GM18498 (cell line): Measurements from ENCODE around the gene TNFAIP8.

ENCODE experiments used
- ATAC-seq: cut with Tn5 transposase; IDR thresholded peaks from one replicate; pipeline ENCODE4 v1.9.1; 2021; ENCODE audit warnings: mild to moderate bottlenecking, moderate library complexity; ENCODE audit not compliant: unreplicated experiment

The TNFAIP8 gene

GRCh38 chr5:119345861-119346260 is 10.0 kb upstream of the TNFAIP8 start:
- ATAC-seq: no peak

GRCh38 chr5:119346394-119346793 is 9.4 kb upstream of the TNFAIP8 start:
- no peak for ATAC-seq

GRCh38 chr5:119347574-119347973 is 8.2 kb upstream of the TNFAIP8 start:
- no peak for ATAC-seq

GRCh38 chr5:119347991-119348390 is 7.8 kb upstream of the TNFAIP8 start:
- ATAC-seq: no peak

GRCh38 chr5:119353213-119353612 is 2.6 kb upstream of the TNFAIP8 start:
- ATAC-seq: no peak

- ATAC-seq: peak; percentile 68
These were observed 2.0 kb upstream of the TNFAIP8 start for GRCh38 chr5:119353686-119354366.

GRCh38 chr5:119354537-119355243 is 1.1 kb upstream of the TNFAIP8 start:
- no peak for ATAC-seq

- peak; percentile 29 for ATAC-seq
These were observed 578 bp upstream of the TNFAIP8 start for GRCh38 chr5:119355244-119355638.

GRCh38 chr5:119356612-119357188 is 881 bp downstream of the TNFAIP8 start:
- ATAC-seq: no peak

GRCh38 chr5:119357270-119357669 is 1.5 kb downstream of the TNFAIP8 start:
- ATAC-seq: no peak

GRCh38 chr5:119357808-119358529 is 2.1 kb downstream of the TNFAIP8 start:
- ATAC-seq: no peak

GRCh38 chr5:119358530-119358900 is 2.7 kb downstream of the TNFAIP8 start:
- no peak for ATAC-seq

GRCh38 chr5:119358901-119359603 is 3.2 kb downstream of the TNFAIP8 start:
- ATAC-seq: no peak

- ATAC-seq: no peak
These were observed 4.1 kb downstream of the TNFAIP8 start for GRCh38 chr5:119359737-119360413.

GRCh38 chr5:119360905-119361593 is 5.2 kb downstream of the TNFAIP8 start:
- ATAC-seq: no peak

- no peak for ATAC-seq
These were observed 5.8 kb downstream of the TNFAIP8 start for GRCh38 chr5:119361594-119362125.

- no peak for ATAC-seq
These were observed 6.9 kb downstream of the TNFAIP8 start for GRCh38 chr5:119362714-119363113.

- ATAC-seq: no peak
These were observed 7.5 kb downstream of the TNFAIP8 start for GRCh38 chr5:119363271-119363670.

- ATAC-seq: peak; percentile 40
These were observed 8.1 kb downstream of the TNFAIP8 start for GRCh38 chr5:119363936-119364335.
